H1 (cell line): Measurements from ENCODE around the gene VSTM4. TPM values are rescaled to one million over a fixed set of nuclear protein-coding genes. Genes with fewer than 3 reads are reported as not detected.
A peak's percentile ranks its signal among the peaks of the same experiment; 100 is the strongest.

Source experiments
- CTCF ChIA-PET: fragments of 300-600 bp; sonication (Branson Sonifier 250); formaldehyde crosslinking; loops from one replicate; lab custom pipeline; 2021; ENCODE audit not compliant: partially characterized antibody; lab: Charles Lee
- POLR2A ChIA-PET: fragments of 300-600 bp; sonication (Branson Sonifier 250); formaldehyde crosslinking; loops from one replicate; lab custom pipeline; 2021; ENCODE audit warnings: inconsistent platforms; ENCODE audit not compliant: partially characterized antibody; lab: Charles Lee
- DNase-seq, 2 experiments: peaks; one replicate each; pipeline versions ENCODE4 v3.0.0 to v3.0.0-alpha.2; 2010 to 2022; ENCODE audit warnings: low spot score in 2 of 2, low read depth in 1 of 2, mixed read lengths in 1 of 2
- FAIRE-seq: peaks from 2 replicates; lab custom pipeline; 2011; peaks lifted over from hg19 to GRCh38; lab: Jason Lieb, UNC
- H2AFZ ChIP-seq: 2 replicates; pipeline ENCODE4 v1.8.1; 2012; ENCODE audit warnings: low read length, inconsistent platforms
- H2AK5ac ChIP-seq: 2 replicates; pipeline ENCODE4 v1.6.1; 2013; ENCODE audit warnings: low read depth, low read length
- H2BK120ac ChIP-seq: replicated peaks from 2 replicates; pipeline ENCODE3; 2013; ENCODE audit warnings: low read depth, low read length, inconsistent platforms
- H2BK12ac ChIP-seq: 2 replicates; pipeline ENCODE4 v1.6.1; 2013; ENCODE audit warnings: low read depth, low read length
- H2BK15ac ChIP-seq: 2 replicates; pipeline ENCODE4 v1.6.1; 2013; ENCODE audit warnings: low read length
- H2BK20ac ChIP-seq: 2 replicates; pipeline ENCODE4 v1.6.1; 2013; ENCODE audit warnings: low read length
- H2BK5ac ChIP-seq: 2 replicates; pipeline ENCODE4 v1.6.1; 2013; ENCODE audit warnings: low read depth, low read length
- H3K14ac ChIP-seq: 2 replicates; pipeline ENCODE4 v1.6.1; 2013; ENCODE audit warnings: inconsistent platforms; ENCODE audit not compliant: insufficient read length
- H3K18ac ChIP-seq: 2 replicates; pipeline ENCODE4 v1.6.1; 2013; ENCODE audit warnings: low read length; ENCODE audit errors: extremely low read depth
- H3K23ac ChIP-seq: 2 replicates; pipeline ENCODE4 v1.6.1; 2013; ENCODE audit warnings: inconsistent platforms; ENCODE audit not compliant: insufficient read length
- H3K23me2 ChIP-seq: 2 replicates; pipeline ENCODE4 v1.6.1; 2013; ENCODE audit warnings: low read depth, low read length
- H3K27ac ChIP-seq: 2 replicates; pipeline ENCODE4 v1.6.1; 2011; ENCODE audit warnings: low read depth, low read length, inconsistent platforms
- H3K27me3 ChIP-seq, 4 experiments: replicated peaks in 1 of 4; 1 replicate in 1 of 4; 2 replicates in 3 of 4; pipeline versions ENCODE4 v1.6.1 to v1.8.1; 2011 to 2013; ENCODE audit warnings: low read length in 3 of 4, mild to moderate bottlenecking in 3 of 4, inconsistent platforms in 2 of 4, mixed read lengths in 2 of 4, moderate library complexity in 1 of 4; ENCODE audit not compliant: control insufficient read depth in 3 of 4, insufficient read depth in 3 of 4; ENCODE audit errors: extremely low read depth in 1 of 4
- H3K36me3 ChIP-seq, 4 experiments: 2 replicates each; pipeline versions ENCODE4 v1.6.1 to v1.8.1; 2011 to 2013; ENCODE audit warnings: mild to moderate bottlenecking in 4 of 4, low read length in 3 of 4, moderate library complexity in 2 of 4, control low read depth in 1 of 4, inconsistent platforms in 1 of 4; ENCODE audit not compliant: insufficient read depth in 4 of 4, control insufficient read depth in 2 of 4
- H3K4ac ChIP-seq: replicated peaks from 2 replicates; pipeline ENCODE3; 2013; ENCODE audit warnings: low read length, low read depth, mixed read lengths, inconsistent platforms; ENCODE audit not compliant: insufficient read length
- H3K4me1 ChIP-seq, 4 experiments: replicated peaks in 1 of 4; 1 replicate in 1 of 4; 2 replicates in 3 of 4; pipeline versions ENCODE4 v1.6.1 to v1.8.1; 2011 to 2013; ENCODE audit warnings: low read length in 3 of 4, inconsistent platforms in 2 of 4, mixed read lengths in 1 of 4; ENCODE audit not compliant: insufficient read depth in 4 of 4, control insufficient read depth in 3 of 4
- H3K4me2 ChIP-seq, 2 experiments: 2 replicates each; pipeline versions ENCODE4 v1.6.1 to v1.8.1; 2011 to 2013; ENCODE audit warnings: low read depth in 2 of 2, low read length in 2 of 2, control low read depth in 1 of 2, inconsistent platforms in 1 of 2, mild to moderate bottlenecking in 1 of 2; ENCODE audit not compliant: insufficient read depth in 1 of 2
- H3K4me3 ChIP-seq, 4 experiments: fragments of 200-600, 300-600 bp in 1 of 4; sonication (generic), shearing (Covaris generic), sonication (Bioruptor Twin) in 1 of 4; 2 replicates each; pipeline versions ENCODE4 v1.5.1 to v1.8.1; 2011 to 2016; ENCODE audit warnings: low read length in 4 of 4, low read depth in 3 of 4, control low read depth in 2 of 4, inconsistent platforms in 2 of 4, mild to moderate bottlenecking in 2 of 4, mixed read lengths in 1 of 4, moderate library complexity in 1 of 4; ENCODE audit not compliant: insufficient read depth in 2 of 4; ENCODE audit errors: extremely low read depth in 1 of 4
- H3K56ac ChIP-seq: replicated peaks from 2 replicates; pipeline ENCODE3; 2013; ENCODE audit warnings: low read depth, mild to moderate bottlenecking, mixed read lengths, low read length, inconsistent platforms; ENCODE audit not compliant: insufficient read length
- H3K79me1 ChIP-seq: 2 replicates; pipeline ENCODE4 v1.6.1; 2013; ENCODE audit warnings: low read depth, low read length, control low read depth
- H3K79me2 ChIP-seq, 2 experiments: 2 replicates each; pipeline versions ENCODE4 v1.6.1 to v1.8.1; 2012 to 2013; ENCODE audit warnings: low read length in 2 of 2, mild to moderate bottlenecking in 2 of 2, inconsistent platforms in 1 of 2; ENCODE audit not compliant: insufficient read depth in 2 of 2, control insufficient read depth in 1 of 2
- H3K9ac ChIP-seq, 4 experiments: replicated peaks in 1 of 4; 1 replicate in 1 of 4; 2 replicates in 3 of 4; pipeline versions ENCODE4 v1.6.1 to v1.8.1; 2011 to 2013; ENCODE audit warnings: low read depth in 3 of 4, low read length in 3 of 4, control low read depth in 2 of 4, mild to moderate bottlenecking in 2 of 4, moderate library complexity in 2 of 4, inconsistent platforms in 1 of 4; ENCODE audit errors: extremely low read depth in 1 of 4
- H3K9me3 ChIP-seq, 2 experiments: 2 replicates each; pipeline versions ENCODE4 v1.6.1 to v1.8.1; 2012 to 2013; ENCODE audit warnings: mild to moderate bottlenecking in 2 of 2, moderate library complexity in 2 of 2, control low read depth in 1 of 2, inconsistent platforms in 1 of 2, low read depth in 1 of 2, low read length in 1 of 2, mixed read lengths in 1 of 2; ENCODE audit not compliant: insufficient read depth in 2 of 2
- H4K20me1 ChIP-seq, 2 experiments: replicated peaks in 1 of 2; 2 replicates each; pipeline versions ENCODE3 to v1.8.1; 2011 to 2013; ENCODE audit warnings: inconsistent platforms in 2 of 2, low read length in 2 of 2, mild to moderate bottlenecking in 1 of 2; ENCODE audit not compliant: insufficient read depth in 2 of 2, control insufficient read depth in 1 of 2
- H4K5ac ChIP-seq: 2 replicates; pipeline ENCODE4 v1.6.1; 2013; ENCODE audit warnings: low read length, low read depth, mixed read lengths, inconsistent platforms; ENCODE audit not compliant: insufficient read length
- H4K8ac ChIP-seq: 2 replicates; pipeline ENCODE4 v1.8.0; 2013; ENCODE audit warnings: mild to moderate bottlenecking, moderate library complexity, low read length, inconsistent platforms; ENCODE audit not compliant: insufficient read depth; ENCODE audit errors: extremely low read depth
- H4K91ac ChIP-seq: replicated peaks from 2 replicates; pipeline ENCODE3; 2013; ENCODE audit warnings: low read length, mixed read lengths, inconsistent platforms; ENCODE audit not compliant: insufficient read length
- ASH2L ChIP-seq: fragments of 200-600, 300-600 bp; sonication (generic); IDR thresholded peaks from one replicate; pipeline ENCODE4 v1.7.1; 2017; ENCODE audit warnings: low read length
- CBX5 ChIP-seq: fragments of 300-800, 300-1000 bp; sonication (generic); IDR thresholded peaks from 2 replicates; pipeline ENCODE4 v1.7.1; 2016; ENCODE audit warnings: antibody characterized with exemption, low read length, low read depth
- CHD2 ChIP-seq: IDR thresholded peaks from 2 replicates; pipeline ENCODE4 v1.6.1; 2012; ENCODE audit warnings: low read length, improper control_type of control experiment
- GABPA ChIP-seq: IDR thresholded peaks from 2 replicates; pipeline ENCODE4 v1.6.1; 2011; ENCODE audit warnings: mild to moderate bottlenecking, low read length, moderate library complexity, borderline replicate concordance; ENCODE audit not compliant: insufficient read depth
- JUND ChIP-seq: IDR thresholded peaks from 2 replicates; pipeline ENCODE4 v1.6.1; 2011; ENCODE audit warnings: mild to moderate bottlenecking, improper control_type of control experiment, low read length
- MAFK ChIP-seq: IDR thresholded peaks from 2 replicates; pipeline ENCODE4 v1.6.1; 2012; ENCODE audit warnings: low read depth, mild to moderate bottlenecking, improper control_type of control experiment, low read length
- MAX ChIP-seq: IDR thresholded peaks from 2 replicates; pipeline ENCODE4 v1.6.1; 2012; ENCODE audit warnings: inconsistent platforms
- POLR2A ChIP-seq, 2 experiments: IDR thresholded peaks; 1 replicate in 1 of 2; 2 replicates in 1 of 2; pipeline ENCODE4 v1.6.1; 2011; ENCODE audit warnings: low read depth in 2 of 2, low read length in 2 of 2, mild to moderate bottlenecking in 2 of 2; ENCODE audit errors: control extremely low read depth in 1 of 2
- RFX5 ChIP-seq: IDR thresholded peaks from 2 replicates; pipeline ENCODE4 v1.6.1; 2011; ENCODE audit warnings: low read depth, low read length, improper control_type of control experiment, borderline replicate concordance
- SP1 ChIP-seq: IDR thresholded peaks from 2 replicates; pipeline ENCODE4 v1.6.1; 2011; ENCODE audit warnings: low read depth, low read length
- SP2 ChIP-seq: IDR thresholded peaks from 2 replicates; pipeline ENCODE4 v1.6.1; 2012; ENCODE audit warnings: mild to moderate bottlenecking, low read length, inconsistent platforms
- SUZ12 ChIP-seq: fragments of 200-600 bp; sonication (generic); IDR thresholded peaks from 2 replicates; pipeline ENCODE4 v1.6.1; 2012; ENCODE audit warnings: mild to moderate bottlenecking, inconsistent platforms, low read length, moderate library complexity, mixed read lengths
- TAF1 ChIP-seq: IDR thresholded peaks from 2 replicates; pipeline ENCODE4 v1.6.1; 2011; ENCODE audit warnings: mild to moderate bottlenecking, low read depth, low read length
- TAF7 ChIP-seq: optimal IDR thresholded peaks from 2 replicates; pipeline ENCODE3; 2011; ENCODE audit warnings: low read depth, mild to moderate bottlenecking, inconsistent platforms, low read length, moderate library complexity, borderline replicate concordance
- WGBS, 2 experiments: shearing (Covaris generic) in 1 of 2; methylation state at CpG; one replicate each; pipeline versions ENCODE4 v1.1.6 to v1.1.7; 2013 to 2015; ENCODE audit warnings: low lambda C conversion rate in 2 of 2, mixed read lengths in 2 of 2, inconsistent platforms in 1 of 2, low coverage in 1 of 2, missing lambda C conversion rate in 1 of 2; ENCODE audit not compliant: insufficient replicate concordance in 2 of 2, insufficient coverage in 1 of 2, insufficient read length in 1 of 2; ENCODE audit errors: extremely low coverage in 1 of 2, missing lambda C conversion rate in 1 of 2; 5-methylcytosine and 5-hydroxymethylcytosine counted together
- polyA plus RNA-seq, 7 experiments: library from polyadenylated mRNA; depleted of rRNA in 3 of 7; stranded (reverse) in 5 of 7; unstranded in 2 of 7; fragments of >200 nt in 5 of 7; fragments of 200-250 nt in 2 of 7; gene quantifications; 1 replicate in 5 of 7; 2 replicates in 1 of 7; 4 replicates in 1 of 7; pipeline versions ENCODE4 v1.2.1 to v1.2.3, GENCODE V29; 2011 to 2013; ENCODE audit warnings: missing spikeins in 2 of 7, mixed read lengths in 2 of 7
- total RNA-seq: library from RNA; stranded (reverse); fragmentation: NEBNext Ultra II Directional; extraction: Animal tissue kit (Norgen Biotek cat#: 25700); gene quantifications from 2 replicates; pipeline ENCODE4 v1.2.1, GENCODE V29; 2021

Gene VSTM4
- total and polyA plus RNA-seq, 2 of the 8 experiments (the other 6 are each of a cell fraction or from before 2014, with no cell fraction given): 0.48 to 0.73 TPM

GRCh38 chr10:49135575-49136313 is 20.4 kb upstream of the VSTM4 start:
- H3K27ac ChIP-seq: no peak overlapping the region
- H2BK5ac ChIP-seq: no peak overlapping the region
- H4K20me1 ChIP-seq: no peaks in the 10 kb centered on the region
- no peak overlapping the region for H2BK12ac ChIP-seq
- H3K23ac ChIP-seq: no peak overlapping the region
- H3K4me2 ChIP-seq: no peak overlapping the region
- DNase-seq (no peak), FAIRE-seq (no peak)
- 87% methylated on average over 9 of the region's 9 CpGs; no CpG with 5 or more reads in 1 of the 2 experiments for WGBS, 2 experiments
- H3K4me1 ChIP-seq: no peaks in the 10 kb centered on the region; a peak in 1 of 7 replicates
- TF ChIP-seq CBX5: no peak
- TF ChIP-seq RFX5: no peak
- TF ChIP-seq GABPA: no peak
- TF ChIP-seq ASH2L: no peak
- TF ChIP-seq CHD2: no peak
- no peak for TF ChIP-seq MAFK
- TF ChIP-seq POLR2A (IDR thresholded peaks at IDR 0.05; ENCODE audit: control extremely low read depth in 1 of 2, low read depth in 2 of 2, low read length in 2 of 2): no peak
- TF ChIP-seq MAX: no peak
- no peak for TF ChIP-seq TAF7
- TF ChIP-seq SP1: no peak
- TF ChIP-seq SUZ12: no peak
- no peak for TF ChIP-seq JUND
- no peak for TF ChIP-seq SP2
- no peak for TF ChIP-seq TAF1
- TF ChIP-seq, all 59 proteins: peak for 0
- Histone ChIP-seq H4K8ac (no peak overlapping the region), H2AFZ (peak overlapping the region; percentile 39; the same call in 1 of the 2 replicates), H3K9me3 (no peaks in the 10 kb centered on the region), H2BK20ac (no peak overlapping the region), H4K5ac (no peak overlapping the region), H3K9ac (no peak overlapping the region), H2AK5ac (no peak overlapping the region), H3K79me1 (no peaks in the 10 kb centered on the region), H3K4me3 (no peak overlapping the region), H3K18ac (no peak overlapping the region), H3K14ac (no peak overlapping the region), H3K23me2 (no peaks in the 10 kb centered on the region), H3K4ac (no peak overlapping the region), H2BK120ac (no peak overlapping the region), H3K56ac (no peak overlapping the region), H4K91ac (no peak overlapping the region), H2BK15ac (no peak overlapping the region), H3K79me2 (no peaks in the 10 kb centered on the region), H3K36me3 (no peaks in the 10 kb centered on the region), H3K27me3 (no peaks in the 10 kb centered on the region)
- ChIA-PET CTCF (interaction anchor here (0.8 to 2.0 kb wide), 3 partner anchors 29 to 126 kb away, joined by 3 to 5 read pairs (median 3); no protein-coding TSS in a partner anchor), POLR2A (no interaction called here)
